HG03095 (cell line): ENCODE results near the gene NEU4.
"Not testable (repeated sequence)": the region's sequence is repeated elsewhere in the genome, so short reads cannot be mapped to it uniquely, and the experiment has no call there.

ENCODE experiments used
- ATAC-seq: cut with Tn5 transposase; IDR thresholded peaks from one replicate; pipeline ENCODE4 v1.9.1; 2021; ENCODE audit warnings: moderate library complexity; ENCODE audit not compliant: unreplicated experiment

NEU4 gene

GRCh38 chr2:241823531-241824437 is 14.8 kb downstream of the NEU4 start:
- ATAC-seq, result not testable (repeated sequence)

- ATAC-seq, result no peak
Measured at GRCh38 chr2:241827394-241827793, 18.4 kb downstream of the NEU4 start.

- no peak for ATAC-seq
Measured at GRCh38 chr2:241833101-241833663, 24.2 kb downstream of the NEU4 start.

- not testable (repeated sequence) for ATAC-seq
Measured at GRCh38 chr2:241833756-241834526, 24.9 kb downstream of the NEU4 start.

GRCh38 chr2:241834527-241835210 is 25.7 kb downstream of the NEU4 start:
- no peak for ATAC-seq

GRCh38 chr2:241835611-241836010 is 26.6 kb downstream of the NEU4 start:
- ATAC-seq, result no peak

GRCh38 chr2:241836292-241836691 is 27.3 kb downstream of the NEU4 start:
- no peak for ATAC-seq

GRCh38 chr2:241837197-241837965 is 28.4 kb downstream of the NEU4 start:
- ATAC-seq, result no peak

GRCh38 chr2:241841181-241842066 is 32.4 kb downstream of the NEU4 start:
- ATAC-seq, result no peak

- no peak for ATAC-seq
Measured at GRCh38 chr2:241842067-241842415, 33.0 kb downstream of the NEU4 start.

GRCh38 chr2:241842620-241843211 is 33.7 kb downstream of the NEU4 start:
- peak; percentile 48 for ATAC-seq

GRCh38 chr2:241843321-241844065 is 34.5 kb downstream of the NEU4 start:
- ATAC-seq, result no peak

- peak; percentile 70 for ATAC-seq
Measured at GRCh38 chr2:241844066-241844728, 35.2 kb downstream of the NEU4 start.

GRCh38 chr2:241844831-241845578 is 36.0 kb downstream of the NEU4 start:
- no peak for ATAC-seq

GRCh38 chr2:241846406-241846805 is 37.4 kb downstream of the NEU4 start:
- ATAC-seq, result no peak

GRCh38 chr2:241848761-241849615 is 40.0 kb downstream of the NEU4 start:
- no peak for ATAC-seq
